Measurements from ENCODE around the gene LYPD3.

The LYPD3 gene

DNA sequence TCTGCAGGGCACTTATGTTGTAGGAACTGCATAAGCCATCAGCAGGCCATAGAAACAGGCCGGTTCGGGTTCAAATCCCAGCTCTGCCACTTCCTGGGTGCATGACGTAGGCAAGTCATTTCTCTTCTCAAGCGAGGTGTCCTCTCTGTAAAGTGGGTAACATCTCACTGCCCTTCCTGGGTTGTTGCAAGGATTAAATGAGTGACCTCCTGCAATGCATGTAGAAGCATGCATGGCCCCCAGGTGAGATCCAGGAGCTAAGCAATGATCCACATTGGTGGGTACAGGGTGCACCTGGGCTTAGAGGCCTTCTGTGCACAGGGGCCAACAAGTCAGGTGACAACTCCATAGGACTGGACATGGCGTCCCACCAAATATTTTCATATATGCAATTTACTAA is 25.4 kb upstream of the LYPD3 start:
- Histone ChIP-seq H3K4me1 (ENCODE audit: control insufficient read depth in 1 of 2, insufficient read depth in 1 of 2, low read depth in 1 of 2, low read length in 1 of 2) (no peaks in the 10 kb centered on the region), H3K27me3 (no peaks in the 10 kb centered on the region), H3K36me3 (peaks cover 12% of the 10 kb centered on the region), H3K4me3 (ENCODE audit: low read depth in 1 of 2, low read length in 1 of 2) (no peak overlapping the region), H3K27ac (no peak overlapping the region), H3K9me3 (no peaks in the 10 kb centered on the region)
- TF ChIP-seq, protein P1, sequence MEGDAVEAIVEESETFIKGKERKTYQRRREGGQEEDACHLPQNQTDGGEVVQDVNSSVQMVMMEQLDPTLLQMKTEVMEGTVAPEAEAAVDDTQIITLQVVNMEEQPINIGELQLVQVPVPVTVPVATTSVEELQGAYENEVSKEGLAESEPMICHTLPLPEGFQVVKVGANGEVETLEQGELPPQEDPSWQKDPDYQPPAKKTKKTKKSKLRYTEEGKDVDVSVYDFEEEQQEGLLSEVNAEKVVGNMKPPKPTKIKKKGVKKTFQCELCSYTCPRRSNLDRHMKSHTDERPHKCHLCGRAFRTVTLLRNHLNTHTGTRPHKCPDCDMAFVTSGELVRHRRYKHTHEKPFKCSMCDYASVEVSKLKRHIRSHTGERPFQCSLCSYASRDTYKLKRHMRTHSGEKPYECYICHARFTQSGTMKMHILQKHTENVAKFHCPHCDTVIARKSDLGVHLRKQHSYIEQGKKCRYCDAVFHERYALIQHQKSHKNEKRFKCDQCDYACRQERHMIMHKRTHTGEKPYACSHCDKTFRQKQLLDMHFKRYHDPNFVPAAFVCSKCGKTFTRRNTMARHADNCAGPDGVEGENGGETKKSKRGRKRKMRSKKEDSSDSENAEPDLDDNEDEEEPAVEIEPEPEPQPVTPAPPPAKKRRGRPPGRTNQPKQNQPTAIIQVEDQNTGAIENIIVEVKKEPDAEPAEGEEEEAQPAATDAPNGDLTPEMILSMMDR (IDR thresholded peaks at IDR 0.05) = no peak

DNA sequence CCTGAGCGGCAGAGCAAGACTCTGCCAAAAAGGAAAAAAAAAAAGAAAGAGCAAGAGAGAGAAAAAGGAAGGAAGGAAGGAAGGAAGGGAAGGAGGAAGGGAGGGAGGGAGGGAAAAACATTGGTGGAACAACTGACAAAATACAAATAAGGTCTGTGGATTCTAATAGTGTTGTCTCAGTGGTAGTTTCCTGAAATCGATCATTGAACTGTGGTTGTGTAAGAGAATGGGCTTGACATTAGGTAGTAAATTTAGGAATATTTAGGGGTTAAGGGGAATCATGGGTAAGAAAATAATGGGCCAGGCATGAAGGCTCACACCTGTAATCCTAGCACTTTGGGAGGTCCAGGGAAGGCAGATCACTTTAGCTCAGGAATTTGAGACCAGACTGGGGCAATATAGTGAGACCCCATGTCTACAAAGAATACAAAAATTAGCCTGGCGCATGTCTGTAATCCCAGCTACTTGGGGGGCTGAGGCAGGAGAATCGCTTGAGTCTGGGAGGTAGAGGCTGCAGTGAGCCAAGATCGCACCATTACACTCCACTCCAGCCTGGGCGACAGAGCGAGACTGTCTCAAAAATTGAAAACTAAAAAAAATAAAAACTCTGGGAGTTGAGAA is 24.7 kb upstream of the LYPD3 start:
- TF ChIP-seq, protein P1 (IDR thresholded peaks at IDR 0.05) = no peak
- Histone ChIP-seq H3K4me1 (ENCODE audit: control insufficient read depth in 1 of 2, insufficient read depth in 1 of 2, low read depth in 1 of 2, low read length in 1 of 2) (no peaks in the 10 kb centered on the region), H3K4me3 (ENCODE audit: low read depth in 1 of 2, low read length in 1 of 2) (no peak overlapping the region), H3K36me3 (peaks cover 6% of the 10 kb centered on the region), H3K27me3 (no peaks in the 10 kb centered on the region), H3K9me3 (no peaks in the 10 kb centered on the region), H3K27ac (no peak overlapping the region)

DNA sequence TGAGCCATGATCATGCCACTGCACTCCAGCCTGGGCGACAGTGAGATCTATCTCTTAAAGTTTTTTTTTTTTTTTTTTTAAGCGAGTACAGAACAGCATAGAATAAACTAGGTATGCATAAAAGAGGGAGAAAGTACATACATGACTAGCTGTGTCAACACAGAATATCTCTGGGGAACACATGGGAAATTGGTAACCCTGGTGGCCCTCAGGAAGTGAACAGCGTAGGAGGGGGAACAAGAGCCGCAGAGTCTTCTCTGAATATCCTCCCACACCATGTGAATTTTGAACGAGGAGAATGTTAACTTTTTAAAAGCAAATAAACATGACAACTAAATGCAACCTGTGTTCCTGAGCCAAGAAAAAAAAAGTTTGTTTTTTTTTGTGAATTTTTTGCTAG is 23.9 kb upstream of the LYPD3 start:
- TF ChIP-seq, protein P1 (IDR thresholded peaks at IDR 0.05) = no peak
- Histone ChIP-seq H3K27ac (no peak overlapping the region), H3K27me3 (no peaks in the 10 kb centered on the region), H3K4me1 (ENCODE audit: control insufficient read depth in 1 of 2, insufficient read depth in 1 of 2, low read depth in 1 of 2, low read length in 1 of 2) (no peaks in the 10 kb centered on the region), H3K9me3 (no peaks in the 10 kb centered on the region), H3K36me3 (peaks cover 5% of the 10 kb centered on the region), H3K4me3 (ENCODE audit: low read depth in 1 of 2, low read length in 1 of 2) (no peak overlapping the region)

DNA sequence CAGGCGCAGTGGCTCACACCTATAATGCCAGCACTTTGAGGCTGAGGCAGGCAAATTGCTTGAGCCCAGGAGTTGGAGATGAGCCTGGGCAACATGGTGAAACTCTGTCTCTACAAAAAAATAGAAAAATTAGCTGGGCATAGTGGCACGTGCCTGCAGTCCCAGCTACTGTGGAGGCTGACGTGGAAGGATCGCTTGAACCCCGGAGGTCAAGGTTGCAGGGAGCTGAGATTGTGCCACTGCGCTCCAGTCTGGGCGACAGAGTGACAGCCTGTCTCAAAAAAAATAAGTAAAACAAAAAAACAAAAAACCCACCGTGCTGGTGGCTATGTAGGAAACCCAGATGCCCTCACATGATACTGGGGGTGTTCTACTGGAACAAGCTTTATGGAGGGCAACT is 22.8 kb upstream of the LYPD3 start:
- no peaks in the 10 kb centered on the region for H3K27me3 ChIP-seq
- TF ChIP-seq, protein P1 (IDR thresholded peaks at IDR 0.05) = no peak
- H3K4me1 ChIP-seq (ENCODE audit: control insufficient read depth in 1 of 2, insufficient read depth in 1 of 2, low read depth in 1 of 2, low read length in 1 of 2) = no peaks in the 10 kb centered on the region
- no peaks in the 10 kb centered on the region for H3K9me3 ChIP-seq
- no peak overlapping the region for H3K4me3 ChIP-seq (ENCODE audit: low read depth in 1 of 2, low read length in 1 of 2)
- peaks cover 5% of the 10 kb centered on the region for H3K36me3 ChIP-seq
- no peak overlapping the region for H3K27ac ChIP-seq

DNA sequence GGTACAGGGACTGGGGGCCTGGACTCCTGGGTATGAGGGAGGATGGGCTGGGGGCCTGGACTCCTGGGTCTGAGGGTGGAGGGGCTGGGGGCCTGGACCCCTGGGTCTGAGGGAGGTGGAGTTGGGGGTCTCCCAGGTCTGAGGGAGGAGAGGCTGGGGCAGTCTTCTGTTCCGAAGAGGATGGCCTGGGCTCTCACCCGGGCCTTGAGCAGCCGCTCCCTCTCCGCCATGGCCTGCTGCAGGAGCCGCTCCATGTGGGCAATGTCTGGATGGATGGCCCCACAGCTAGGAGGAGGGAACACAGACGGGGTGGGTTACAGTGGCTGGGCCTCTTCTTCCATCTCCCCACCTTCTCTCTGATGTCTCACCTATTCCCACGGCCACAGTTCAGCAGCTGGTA is 21.0 kb upstream of the LYPD3 start:
- H3K27me3 ChIP-seq = no peaks in the 10 kb centered on the region
- H3K4me3 ChIP-seq (ENCODE audit: low read depth in 1 of 2, low read length in 1 of 2) = no peak overlapping the region
- no peaks in the 10 kb centered on the region for H3K9me3 ChIP-seq
- no peaks in the 10 kb centered on the region for H3K4me1 ChIP-seq (ENCODE audit: control insufficient read depth in 1 of 2, insufficient read depth in 1 of 2, low read depth in 1 of 2, low read length in 1 of 2)
- peaks cover 5% of the 10 kb centered on the region for H3K36me3 ChIP-seq
- TF ChIP-seq, protein P1 (IDR thresholded peaks at IDR 0.05) = no peak
- H3K27ac ChIP-seq = no peak overlapping the region

DNA sequence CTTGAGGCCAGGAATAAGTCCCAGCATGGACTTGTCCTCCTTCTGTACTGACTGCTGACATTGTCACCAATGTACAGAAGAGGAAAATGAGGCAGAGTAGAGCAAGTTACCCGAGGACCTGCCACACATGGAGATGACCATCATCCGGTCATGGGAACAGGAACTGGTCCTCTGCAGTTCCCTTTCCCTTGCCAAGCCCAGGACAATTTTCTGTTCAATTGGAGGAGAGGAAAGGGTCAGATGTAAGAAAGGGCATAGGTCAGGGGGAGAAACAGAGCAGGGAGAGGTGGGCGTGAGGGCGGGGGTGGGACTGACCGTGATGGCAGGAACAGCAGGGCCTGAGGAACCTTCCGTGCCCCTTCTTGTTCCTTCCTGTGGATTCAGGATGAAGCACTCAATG is 20.5 kb upstream of the LYPD3 start:
- peaks cover 4% of the 10 kb centered on the region for H3K36me3 ChIP-seq
- no peak overlapping the region for H3K4me3 ChIP-seq (ENCODE audit: low read depth in 1 of 2, low read length in 1 of 2)
- H3K27ac ChIP-seq = no peak overlapping the region
- H3K9me3 ChIP-seq = no peaks in the 10 kb centered on the region
- TF ChIP-seq, protein P1 (IDR thresholded peaks at IDR 0.05) = no peak
- no peaks in the 10 kb centered on the region for H3K4me1 ChIP-seq (ENCODE audit: control insufficient read depth in 1 of 2, insufficient read depth in 1 of 2, low read depth in 1 of 2, low read length in 1 of 2)
- H3K27me3 ChIP-seq = no peaks in the 10 kb centered on the region

All from neutrophil (primary cell).